ENCODE measurements around the gene SIAH2. TPM values are rescaled to one million over a fixed set of nuclear protein-coding genes. Genes with fewer than 3 reads are reported as not detected.

Gene SIAH2
- total and polyA plus RNA-seq, 2 of the 8 experiments (the other 6 are each of a cell fraction or from before 2014, with no cell fraction given): 23.9 to 34.2 TPM

DNA sequence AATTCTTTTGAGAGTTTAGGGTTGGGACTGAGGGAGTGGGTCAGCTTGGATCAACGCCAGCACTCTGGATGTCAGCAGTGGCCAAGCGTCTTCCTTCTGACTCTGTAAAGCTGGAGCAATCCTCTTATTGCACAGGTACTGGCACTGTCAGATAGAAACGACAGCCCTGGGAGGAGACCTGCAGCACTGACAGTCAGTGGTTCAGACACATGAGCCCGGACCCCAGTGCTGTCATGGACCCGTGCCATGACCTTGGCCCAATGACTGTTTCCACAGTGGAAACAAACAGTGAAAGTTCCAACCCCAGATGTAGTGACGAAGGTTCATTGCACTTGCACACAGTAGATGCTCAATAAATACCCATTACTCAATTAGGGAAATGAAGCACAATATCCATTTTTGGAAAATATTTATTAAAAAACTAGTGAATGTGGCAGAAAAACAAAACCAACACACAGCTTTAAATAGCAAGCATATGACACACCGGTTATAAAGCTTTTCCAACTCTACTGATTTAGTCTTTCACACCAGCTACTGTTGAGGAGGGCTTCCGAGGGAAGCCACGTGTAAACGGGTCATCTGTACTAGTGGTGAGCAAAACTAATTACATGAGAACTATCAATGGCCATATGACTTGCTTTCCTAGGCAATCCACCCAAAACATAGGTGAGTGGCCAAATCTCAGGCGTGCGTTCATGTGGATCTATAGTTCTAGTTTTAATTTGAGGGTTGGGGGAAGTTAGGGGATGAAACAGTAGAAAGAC is 22.1 kb downstream of the SIAH2 start:
- Histone ChIP-seq H3K23me2 (ENCODE audit: low read depth, low read length) (no peaks in the 10 kb centered on the region; the same call in 1 of the 2 replicates), H3K79me2 (ENCODE audit: control insufficient read depth in 1 of 2, insufficient read depth in 2 of 2, low read length in 2 of 2) (no peaks in the 10 kb centered on the region; a peak in 1 of 4 replicates), H2AFZ (ENCODE audit: low read length) (no peak overlapping the region), H3K18ac (ENCODE audit: extremely low read depth, low read length) (no peak overlapping the region), H3K4me2 (ENCODE audit: insufficient read depth in 1 of 2, low read depth in 2 of 2, low read length in 2 of 2) (no peak overlapping the region), H3K9me3 (ENCODE audit: insufficient read depth in 2 of 2, low read depth in 1 of 2, low read length in 1 of 2) (no peaks in the 10 kb centered on the region), H3K27me3 (replicated peaks in 1 of 4; ENCODE audit: control insufficient read depth in 3 of 4, extremely low read depth in 1 of 4, insufficient read depth in 3 of 4, low read length in 3 of 4) (no peaks in the 10 kb centered on the region), H3K56ac (replicated peaks; ENCODE audit: insufficient read length, low read depth, low read length) (no peak overlapping the region), H4K91ac (replicated peaks; ENCODE audit: insufficient read length, low read length) (no peak overlapping the region), H3K79me1 (ENCODE audit: low read depth, low read length) (peaks cover 8% of the 10 kb centered on the region), H3K23ac (ENCODE audit: insufficient read length) (peak overlapping the region; percentile 22), H3K4me1 (replicated peaks in 1 of 4; ENCODE audit: control insufficient read depth in 3 of 4, insufficient read depth in 4 of 4, low read length in 3 of 4) (peaks cover 0 to 5% (median 3%) of the 10 kb centered on the region in 4 experiments; a peak in 4 of 7 replicates), H3K4ac (replicated peaks; ENCODE audit: insufficient read length, low read depth, low read length) (no peak overlapping the region), H3K9ac (replicated peaks in 1 of 4; ENCODE audit: extremely low read depth in 1 of 4, low read depth in 3 of 4, low read length in 3 of 4) (no peak overlapping the region), H2BK12ac (ENCODE audit: low read depth, low read length) (no peak overlapping the region), H2BK15ac (ENCODE audit: low read length) (no peak overlapping the region), H2BK5ac (ENCODE audit: low read depth, low read length) (no peak overlapping the region), H3K14ac (ENCODE audit: insufficient read length) (no peak overlapping the region), H4K5ac (ENCODE audit: insufficient read length, low read depth, low read length) (no peak overlapping the region), H2AK5ac (ENCODE audit: low read depth, low read length) (no peak overlapping the region), H3K27ac (ENCODE audit: low read depth, low read length) (no peak overlapping the region), H4K8ac (ENCODE audit: extremely low read depth, insufficient read depth, low read length) (no peak overlapping the region), H3K36me3 (ENCODE audit: control insufficient read depth in 2 of 4, insufficient read depth in 4 of 4, low read length in 3 of 4) (no peaks in the 10 kb centered on the region), H2BK20ac (ENCODE audit: low read length) (no peak overlapping the region), H4K20me1 (replicated peaks in 1 of 2; ENCODE audit: control insufficient read depth in 1 of 2, insufficient read depth in 2 of 2, low read length in 2 of 2) (no peaks in the 10 kb centered on the region), H2BK120ac (replicated peaks; ENCODE audit: low read depth, low read length) (no peak overlapping the region), H3K4me3 (ENCODE audit: extremely low read depth in 1 of 4, insufficient read depth in 2 of 4, low read depth in 3 of 4, low read length in 4 of 4) (no peak overlapping the region)
- DNase-seq (ENCODE audit: low read depth in 1 of 2, low spot score in 2 of 2) (no peak), FAIRE-seq (no peak)
- 89% methylated on average over 12 of the region's 12 CpGs; no CpG with 5 or more reads in 1 of the 2 experiments for WGBS, 2 experiments (ENCODE audit: extremely low coverage in 1 of 2, insufficient coverage in 1 of 2, insufficient read length in 1 of 2, insufficient replicate concordance in 2 of 2, low coverage in 1 of 2, low lambda C conversion rate in 2 of 2, missing lambda C conversion rate in 1 of 2)
- ChIA-PET CTCF (ENCODE audit: partially characterized antibody) (interaction anchor here (0.7 to 1.1 kb wide), 3 partner anchors 19 to 124 kb away, joined by 3 read pairs; no protein-coding TSS in a partner anchor), POLR2A (ENCODE audit: partially characterized antibody) (no interaction called here)
- TF ChIP-seq RBBP5 (IDR thresholded peaks at IDR 0.05; ENCODE audit: borderline replicate concordance, low read depth, low read length) (no peak), ZNF274 (IDR thresholded peaks at IDR 0.05; ENCODE audit: borderline replicate concordance, extremely low read depth, low read length) (no peak), RFX5 (IDR thresholded peaks at IDR 0.05; ENCODE audit: borderline replicate concordance, low read depth, low read length) (no peak), TAF1 (IDR thresholded peaks at IDR 0.05; ENCODE audit: low read depth, low read length) (no peak), NRF1 (IDR thresholded peaks at IDR 0.05; ENCODE audit: low read depth, low read length) (no peak)
